Neural progenitor cell (in vitro differentiated cells): ENCODE data around the gene DYRK2. TPM values are rescaled to one million over a fixed set of nuclear protein-coding genes. Genes with fewer than 3 reads are reported as not detected.

Experiments
- DNase-seq: peaks from one replicate; pipeline ENCODE4 v3.0.0-alpha.2; 2016; ENCODE audit warnings: low spot score
- H2AFZ ChIP-seq: fragments of 200-600 bp; sonication (generic); replicated peaks from 2 replicates; pipeline ENCODE4 v1.6.1; 2016; ENCODE audit warnings: antibody characterized with exemption
- H3F3A ChIP-seq: fragments of 200-600 bp; sonication (generic); 2 replicates; pipeline ENCODE4 v1.6.1; 2016; ENCODE audit warnings: antibody characterized with exemption, low read depth
- H3K27ac ChIP-seq: fragments of 200-600 bp; sonication (generic); 2 replicates; pipeline ENCODE4 v1.5.1; 2016; ENCODE audit warnings: mild to moderate bottlenecking
- H3K27me3 ChIP-seq: fragments of 200-600 bp; sonication (generic); 2 replicates; pipeline ENCODE4 v1.6.1; 2016; ENCODE audit warnings: mild to moderate bottlenecking, moderate library complexity
- H3K36me3 ChIP-seq: fragments of 200-600 bp; sonication (generic); 2 replicates; pipeline ENCODE4 v1.5.1; 2016
- H3K4me1 ChIP-seq: fragments of 200-600 bp; sonication (generic); 2 replicates; pipeline ENCODE4 v1.6.1; 2016; ENCODE audit warnings: mixed run types
- H3K4me2 ChIP-seq: fragments of 200-600 bp; sonication (generic); 2 replicates; pipeline ENCODE4 v1.6.1; 2016
- H3K4me3 ChIP-seq: fragments of 200-600 bp; sonication (generic); 2 replicates; pipeline ENCODE4 v1.5.1; 2016
- H3K79me2 ChIP-seq: fragments of 200-600 bp; sonication (generic); 2 replicates; pipeline ENCODE4 v1.6.1; 2016; ENCODE audit warnings: low read depth
- H3K9ac ChIP-seq: fragments of 200-600 bp; sonication (generic); 2 replicates; pipeline ENCODE4 v1.6.1; 2016
- H3K9me3 ChIP-seq: fragments of 200-600 bp; sonication (generic); 2 replicates; pipeline ENCODE4 v1.5.1; 2016; ENCODE audit warnings: low read depth
- H4K20me1 ChIP-seq: fragments of 200-600 bp; sonication (generic); 2 replicates; pipeline ENCODE4 v1.6.1; 2016; ENCODE audit warnings: low read depth
- H3K27ac Mint-ChIP-seq: 3 replicates; pipeline ENCODE4 v1.8.0; 2021; ENCODE audit warnings: mixed read lengths
- H3K27me3 Mint-ChIP-seq: 2 replicates; pipeline ENCODE4 v1.8.0; 2022; ENCODE audit warnings: low read depth, mild to moderate bottlenecking, inconsistent platforms, moderate library complexity, mixed read lengths; ENCODE audit not compliant: insufficient read depth
- H3K36me3 Mint-ChIP-seq: 3 replicates; pipeline ENCODE4 v1.8.0; 2021; ENCODE audit warnings: mixed read lengths
- H3K4me1 Mint-ChIP-seq: 3 replicates; pipeline ENCODE4 v1.8.0; 2021; ENCODE audit warnings: mixed read lengths
- H3K4me3 Mint-ChIP-seq: 3 replicates; pipeline ENCODE4 v1.8.0; 2021; ENCODE audit warnings: mild to moderate bottlenecking, moderate library complexity, mixed read lengths
- H3K9me3 Mint-ChIP-seq: 3 replicates; pipeline ENCODE4 v1.8.0; 2020; ENCODE audit warnings: mixed read lengths
- EZH2 ChIP-seq: fragments of 200-600 bp; sonication (generic); IDR thresholded peaks from 2 replicates; pipeline ENCODE4 v1.6.1; 2017; ENCODE audit warnings: antibody characterized with exemption, mild to moderate bottlenecking, moderate library complexity
- EZH2phosphoT487 ChIP-seq: fragments of 200-600 bp; sonication (generic); IDR thresholded peaks from 2 replicates; pipeline ENCODE4 v1.6.1; 2017; ENCODE audit warnings: antibody characterized with exemption
- total RNA-seq: library from RNA; depleted of rRNA; stranded (reverse); fragments of >200 nt; gene quantifications from 2 replicates; pipeline ENCODE4 v1.2.3, GENCODE V29; 2015; ENCODE audit warnings: low replicate concordance
- TF ChIP-seq, protein P1 (sequence below): fragments of 200-600 bp; sonication (generic); IDR thresholded peaks from 2 replicates; pipeline ENCODE4 v1.5.1; 2017; ENCODE audit warnings: antibody characterized with exemption, mild to moderate bottlenecking

Gene DYRK2
- total RNA-seq, 1 donor from 2014 or later = 29.6 TPM

DNA sequence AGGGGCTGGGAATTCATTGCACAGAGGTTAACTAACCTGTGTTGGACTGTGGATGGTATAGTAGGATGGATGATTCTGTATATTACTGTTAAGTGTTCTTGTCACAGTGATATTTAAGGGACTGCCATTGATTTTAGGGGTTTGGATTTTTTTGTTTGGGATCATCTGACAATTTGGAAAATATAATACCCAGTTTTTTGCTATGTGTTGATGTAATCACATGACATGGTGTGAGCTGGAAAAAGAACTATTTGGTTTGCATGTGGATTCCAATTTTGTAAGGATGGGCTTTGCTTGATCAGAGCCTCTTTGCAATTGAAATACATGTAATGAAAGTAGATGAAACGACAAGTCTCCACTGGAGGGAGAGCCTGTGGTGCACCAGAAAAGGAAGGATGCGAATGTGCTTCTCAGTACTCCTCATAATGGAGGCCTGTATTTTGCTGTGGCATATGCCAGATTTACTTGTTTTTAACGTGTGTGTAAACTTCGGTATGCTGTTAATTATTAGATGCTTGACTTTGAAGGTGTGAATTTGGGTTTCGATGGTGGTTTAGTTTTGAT lies 2.7 kb downstream of the DYRK2 start:
- Histone ChIP-seq H3F3A (peaks cover 4% of the 10 kb centered on the region), H2AFZ (no peak overlapping the region), H3K9ac (no peak overlapping the region), H3K36me3 (no peaks in the 10 kb centered on the region), H3K4me3 (peak overlapping the region; percentile 99), H3K79me2 (peaks cover 76% of the 10 kb centered on the region), H4K20me1 (peaks cover 62% of the 10 kb centered on the region), H3K27me3 (peaks cover 8% of the 10 kb centered on the region), H3K4me1 (peaks cover 15% of the 10 kb centered on the region), H3K4me2 (peak overlapping the region; percentile 93), H3K9me3 (no peaks in the 10 kb centered on the region), H3K27ac (no peak overlapping the region)
- no peak for TF ChIP-seq EZH2
- no peak for TF ChIP-seq EZH2phosphoT487
- TF ChIP-seq, protein P1, sequence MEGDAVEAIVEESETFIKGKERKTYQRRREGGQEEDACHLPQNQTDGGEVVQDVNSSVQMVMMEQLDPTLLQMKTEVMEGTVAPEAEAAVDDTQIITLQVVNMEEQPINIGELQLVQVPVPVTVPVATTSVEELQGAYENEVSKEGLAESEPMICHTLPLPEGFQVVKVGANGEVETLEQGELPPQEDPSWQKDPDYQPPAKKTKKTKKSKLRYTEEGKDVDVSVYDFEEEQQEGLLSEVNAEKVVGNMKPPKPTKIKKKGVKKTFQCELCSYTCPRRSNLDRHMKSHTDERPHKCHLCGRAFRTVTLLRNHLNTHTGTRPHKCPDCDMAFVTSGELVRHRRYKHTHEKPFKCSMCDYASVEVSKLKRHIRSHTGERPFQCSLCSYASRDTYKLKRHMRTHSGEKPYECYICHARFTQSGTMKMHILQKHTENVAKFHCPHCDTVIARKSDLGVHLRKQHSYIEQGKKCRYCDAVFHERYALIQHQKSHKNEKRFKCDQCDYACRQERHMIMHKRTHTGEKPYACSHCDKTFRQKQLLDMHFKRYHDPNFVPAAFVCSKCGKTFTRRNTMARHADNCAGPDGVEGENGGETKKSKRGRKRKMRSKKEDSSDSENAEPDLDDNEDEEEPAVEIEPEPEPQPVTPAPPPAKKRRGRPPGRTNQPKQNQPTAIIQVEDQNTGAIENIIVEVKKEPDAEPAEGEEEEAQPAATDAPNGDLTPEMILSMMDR = peak; percentile 19
- H3K36me3 Mint-ChIP-seq = peaks cover 35% of the 10 kb centered on the region
- H3K27me3 Mint-ChIP-seq = peaks cover 6% of the 10 kb centered on the region
- H3K4me1 Mint-ChIP-seq = peaks cover 33% of the 10 kb centered on the region
- no peak overlapping the region for H3K27ac Mint-ChIP-seq
- H3K9me3 Mint-ChIP-seq = peaks cover 2% of the 10 kb centered on the region
- peak; percentile 10 for DNase-seq
- H3K4me3 Mint-ChIP-seq = peak overlapping the region; percentile 96

- DNase-seq = no peak
- H3K27me3 ChIP-seq = no peaks in the 10 kb centered on the region
- Mint-ChIP-seq H3K4me3 (no peak overlapping the region), H3K27me3 (no peaks in the 10 kb centered on the region), H3K4me1 (peaks cover 14% of the 10 kb centered on the region), H3K9me3 (no peaks in the 10 kb centered on the region), H3K27ac (no peak overlapping the region), H3K36me3 (peaks cover 58% of the 10 kb centered on the region)
- H4K20me1 ChIP-seq = peaks cover 97% of the 10 kb centered on the region
- no peaks in the 10 kb centered on the region for H3F3A ChIP-seq
- no peaks in the 10 kb centered on the region for H3K36me3 ChIP-seq
- TF ChIP-seq EZH2phosphoT487 (no peak), EZH2 (no peak)
- TF ChIP-seq, protein P1 = no peak
- H3K4me1 ChIP-seq = peaks cover 24% of the 10 kb centered on the region
- H2AFZ ChIP-seq = no peak overlapping the region
- no peak overlapping the region for H3K27ac ChIP-seq
- peaks cover 100% of the 10 kb centered on the region for H3K79me2 ChIP-seq
- no peak overlapping the region for H3K4me3 ChIP-seq
- H3K9me3 ChIP-seq = no peaks in the 10 kb centered on the region
- no peak overlapping the region for H3K9ac ChIP-seq
- H3K4me2 ChIP-seq = no peak overlapping the region
Observed at GRCh38 chr12:67655829-67656228, 7.3 kb downstream of the DYRK2 start.

DNA sequence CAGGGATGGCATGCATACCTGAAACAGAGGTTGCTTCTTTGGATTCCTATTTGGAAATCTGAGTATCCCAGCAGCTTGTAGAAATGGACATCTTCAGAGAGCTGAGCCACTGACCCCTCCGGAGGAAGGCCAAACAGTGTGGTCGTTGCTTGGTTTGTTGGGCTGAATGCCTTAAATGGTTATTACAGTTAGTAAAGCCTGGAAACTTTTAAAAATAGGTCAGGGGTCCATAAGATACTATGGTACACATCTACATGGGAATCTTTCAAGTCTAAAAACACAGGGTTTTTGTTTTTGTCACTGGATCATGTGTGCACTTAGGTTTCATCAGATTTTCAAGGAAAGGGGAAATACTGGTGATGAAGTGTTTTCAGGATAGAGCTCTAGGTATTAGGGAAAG lies 7.7 kb downstream of the DYRK2 start:
- H3K4me1 Mint-ChIP-seq = peaks cover 12% of the 10 kb centered on the region
- Histone ChIP-seq H2AFZ (no peak overlapping the region), H3K9ac (no peak overlapping the region), H3K4me3 (no peak overlapping the region), H3K27ac (no peak overlapping the region), H3K9me3 (no peaks in the 10 kb centered on the region), H3K79me2 (peaks cover 100% of the 10 kb centered on the region), H3F3A (no peaks in the 10 kb centered on the region), H4K20me1 (peaks cover 97% of the 10 kb centered on the region), H3K27me3 (no peaks in the 10 kb centered on the region), H3K4me2 (no peak overlapping the region), H3K36me3 (no peaks in the 10 kb centered on the region), H3K4me1 (peaks cover 24% of the 10 kb centered on the region)
- TF ChIP-seq, protein P1 = no peak
- TF ChIP-seq EZH2 = no peak
- no peak for TF ChIP-seq EZH2phosphoT487
- no peaks in the 10 kb centered on the region for H3K9me3 Mint-ChIP-seq
- H3K4me3 Mint-ChIP-seq = no peak overlapping the region
- DNase-seq = no peak
- H3K36me3 Mint-ChIP-seq = peaks cover 60% of the 10 kb centered on the region
- no peak overlapping the region for H3K27ac Mint-ChIP-seq
- H3K27me3 Mint-ChIP-seq = no peaks in the 10 kb centered on the region
